MM.1S (cell line): ENCODE data around the gene LIAS.

Experiments used
- DNase-seq: peaks from one replicate; pipeline ENCODE4 v3.0.0-alpha.2; 2015
- H2AFZ ChIP-seq: fragments of 300-600 bp; sonication (generic); 2 replicates; pipeline ENCODE4 v1.6.0; 2016; ENCODE audit warnings: antibody characterized with exemption, low read length
- H3F3A ChIP-seq: fragments of 300-600 bp; sonication (generic); 2 replicates; pipeline ENCODE4 v1.6.1; 2016; ENCODE audit warnings: mild to moderate bottlenecking, antibody characterized with exemption, low read length, moderate library complexity, mixed read lengths; ENCODE audit not compliant: insufficient read depth
- H3K27ac ChIP-seq: fragments of 300-600 bp; sonication (generic); 2 replicates; pipeline ENCODE4 v1.5.1; 2016; ENCODE audit warnings: mild to moderate bottlenecking, low read length
- H3K27me3 ChIP-seq: fragments of 300-600 bp; sonication (generic); replicated peaks from 2 replicates; pipeline ENCODE4 v1.6.0; 2016; ENCODE audit warnings: low read length; ENCODE audit not compliant: insufficient read depth
- H3K36me3 ChIP-seq: fragments of 300-600 bp; sonication (generic); replicated peaks from 2 replicates; pipeline ENCODE4 v1.6.1; 2016; ENCODE audit warnings: mild to moderate bottlenecking, low read length, mixed read lengths; ENCODE audit not compliant: insufficient read depth
- H3K4me1 ChIP-seq: fragments of 300-600 bp; sonication (generic); 2 replicates; pipeline ENCODE4 v1.6.1; 2016; ENCODE audit warnings: low read length, mixed read lengths
- H3K4me2 ChIP-seq: fragments of 300-600 bp; sonication (generic); 2 replicates; pipeline ENCODE4 v1.6.0; 2016; ENCODE audit warnings: low read depth, low read length
- H3K4me3 ChIP-seq: fragments of 300-600 bp; sonication (generic); 2 replicates; pipeline ENCODE4 v1.5.1; 2016; ENCODE audit warnings: low read length, mixed read lengths
- H3K79me2 ChIP-seq: fragments of 300-600 bp; sonication (generic); 2 replicates; pipeline ENCODE4 v1.6.1; 2016; ENCODE audit warnings: mixed run types, low read length, mixed read lengths
- H3K9ac ChIP-seq: fragments of 300-600 bp; sonication (generic); 2 replicates; pipeline ENCODE4 v1.6.1; 2016; ENCODE audit warnings: low read length, mixed read lengths
- H3K9me2 ChIP-seq: fragments of 300-600 bp; sonication (generic); replicated peaks from 2 replicates; pipeline ENCODE4 v1.6.1; 2016; ENCODE audit warnings: mild to moderate bottlenecking, low read length, mixed read lengths; ENCODE audit not compliant: insufficient read depth
- H3K9me3 ChIP-seq: fragments of 300-600 bp; sonication (generic); replicated peaks from 2 replicates; pipeline ENCODE4 v1.6.1; 2016; ENCODE audit warnings: mild to moderate bottlenecking, low read length, mixed read lengths; ENCODE audit not compliant: insufficient read depth
- H4K20me1 ChIP-seq: fragments of 300-600 bp; sonication (generic); 2 replicates; pipeline ENCODE4 v1.6.1; 2016; ENCODE audit warnings: mild to moderate bottlenecking, low read length, moderate library complexity, mixed read lengths; ENCODE audit not compliant: insufficient read depth
- EZH2 ChIP-seq: fragments of 300-600 bp; sonication (generic); optimal IDR thresholded peaks from 2 replicates; pipeline ENCODE3; 2017; ENCODE audit warnings: low read depth, mild to moderate bottlenecking, antibody characterized with exemption, low read length, mixed read lengths
- EZH2phosphoT487 ChIP-seq: fragments of 300-600 bp; sonication (generic); IDR thresholded peaks from 2 replicates; pipeline ENCODE4 v1.6.1; 2018; ENCODE audit warnings: antibody characterized with exemption, low read length
- TF ChIP-seq, protein P1 (sequence below): fragments of 300-600 bp; sonication (generic); IDR thresholded peaks from 2 replicates; pipeline ENCODE4 v1.5.1; 2016; ENCODE audit warnings: antibody characterized with exemption, low read length, mixed read lengths

Gene LIAS

DNA sequence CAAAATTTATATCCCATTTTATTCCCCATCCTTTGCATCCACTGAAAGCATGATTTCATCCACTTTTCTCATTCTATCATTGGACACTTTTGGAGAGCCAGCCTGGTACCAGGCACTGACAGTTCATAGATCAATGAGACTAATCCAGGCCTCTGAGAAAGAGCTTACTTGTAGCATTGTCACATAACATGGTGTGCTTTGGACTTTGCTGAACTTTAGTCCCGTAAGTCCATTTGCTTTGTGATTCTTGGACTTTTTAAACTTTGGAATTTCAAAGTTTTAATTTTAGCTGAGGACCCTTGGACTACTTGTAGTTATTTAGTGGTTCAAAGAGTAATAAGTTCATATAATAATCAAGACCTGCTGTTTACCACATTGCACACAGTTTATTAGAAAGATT lies 11.5 kb downstream of the LIAS start:
- H3F3A ChIP-seq: peaks cover 5% of the 10 kb centered on the region; the same call in 1 of the 2 replicates
- no peak overlapping the region for H2AFZ ChIP-seq
- no peak for DNase-seq
- no peak overlapping the region for H3K4me2 ChIP-seq
- no peaks in the 10 kb centered on the region for H3K27me3 ChIP-seq
- H3K36me3 ChIP-seq: peaks cover 3% of the 10 kb centered on the region; the same call in 1 of the 2 replicates
- H3K9me2 ChIP-seq: no peaks in the 10 kb centered on the region
- no peak overlapping the region for H3K4me3 ChIP-seq
- H3K9ac ChIP-seq: no peak overlapping the region
- no peaks in the 10 kb centered on the region for H3K79me2 ChIP-seq
- H4K20me1 ChIP-seq: no peaks in the 10 kb centered on the region
- TF ChIP-seq, protein P1, sequence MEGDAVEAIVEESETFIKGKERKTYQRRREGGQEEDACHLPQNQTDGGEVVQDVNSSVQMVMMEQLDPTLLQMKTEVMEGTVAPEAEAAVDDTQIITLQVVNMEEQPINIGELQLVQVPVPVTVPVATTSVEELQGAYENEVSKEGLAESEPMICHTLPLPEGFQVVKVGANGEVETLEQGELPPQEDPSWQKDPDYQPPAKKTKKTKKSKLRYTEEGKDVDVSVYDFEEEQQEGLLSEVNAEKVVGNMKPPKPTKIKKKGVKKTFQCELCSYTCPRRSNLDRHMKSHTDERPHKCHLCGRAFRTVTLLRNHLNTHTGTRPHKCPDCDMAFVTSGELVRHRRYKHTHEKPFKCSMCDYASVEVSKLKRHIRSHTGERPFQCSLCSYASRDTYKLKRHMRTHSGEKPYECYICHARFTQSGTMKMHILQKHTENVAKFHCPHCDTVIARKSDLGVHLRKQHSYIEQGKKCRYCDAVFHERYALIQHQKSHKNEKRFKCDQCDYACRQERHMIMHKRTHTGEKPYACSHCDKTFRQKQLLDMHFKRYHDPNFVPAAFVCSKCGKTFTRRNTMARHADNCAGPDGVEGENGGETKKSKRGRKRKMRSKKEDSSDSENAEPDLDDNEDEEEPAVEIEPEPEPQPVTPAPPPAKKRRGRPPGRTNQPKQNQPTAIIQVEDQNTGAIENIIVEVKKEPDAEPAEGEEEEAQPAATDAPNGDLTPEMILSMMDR: no peak
- TF ChIP-seq EZH2 (no peak), EZH2phosphoT487 (no peak)
- H3K9me3 ChIP-seq: no peaks in the 10 kb centered on the region
- H3K27ac ChIP-seq: no peak overlapping the region
- peaks cover 4% of the 10 kb centered on the region; the same call in 1 of the 2 replicates for H3K4me1 ChIP-seq

DNA sequence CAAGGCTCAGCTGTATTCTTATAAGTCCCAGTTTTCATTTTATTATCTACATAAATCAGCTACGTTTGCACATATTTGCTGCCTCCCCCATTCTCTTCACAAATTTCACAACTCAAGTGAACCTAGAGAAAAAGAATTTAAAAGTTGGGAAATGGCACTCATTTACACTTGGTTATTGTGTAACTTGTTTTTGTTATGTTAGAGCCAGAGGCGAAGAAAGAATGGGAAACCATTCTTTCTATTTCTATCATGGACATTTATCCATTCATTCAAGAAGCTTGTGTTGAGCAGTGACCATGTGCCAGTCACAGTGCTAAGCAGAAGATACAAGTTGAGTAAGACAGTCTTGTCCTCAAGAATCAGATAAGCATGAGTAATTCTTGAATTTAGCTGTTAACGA lies 13.5 kb downstream of the LIAS start:
- Histone ChIP-seq H3K79me2 (no peaks in the 10 kb centered on the region), H3K9me2 (no peaks in the 10 kb centered on the region), H3K27me3 (no peaks in the 10 kb centered on the region), H3K9me3 (no peaks in the 10 kb centered on the region), H4K20me1 (no peaks in the 10 kb centered on the region), H3K4me2 (no peak overlapping the region), H3K9ac (no peak overlapping the region), H3K36me3 (no peaks in the 10 kb centered on the region; the same call in 1 of the 2 replicates), H3K4me3 (no peak overlapping the region), H3K27ac (no peak overlapping the region), H3K4me1 (peaks cover 4% of the 10 kb centered on the region; the same call in 1 of the 2 replicates), H2AFZ (no peak overlapping the region), H3F3A (peaks cover 5% of the 10 kb centered on the region; the same call in 1 of the 2 replicates)
- no peak for DNase-seq
- TF ChIP-seq EZH2: no peak
- no peak for TF ChIP-seq EZH2phosphoT487
- TF ChIP-seq, protein P1: no peak

DNA sequence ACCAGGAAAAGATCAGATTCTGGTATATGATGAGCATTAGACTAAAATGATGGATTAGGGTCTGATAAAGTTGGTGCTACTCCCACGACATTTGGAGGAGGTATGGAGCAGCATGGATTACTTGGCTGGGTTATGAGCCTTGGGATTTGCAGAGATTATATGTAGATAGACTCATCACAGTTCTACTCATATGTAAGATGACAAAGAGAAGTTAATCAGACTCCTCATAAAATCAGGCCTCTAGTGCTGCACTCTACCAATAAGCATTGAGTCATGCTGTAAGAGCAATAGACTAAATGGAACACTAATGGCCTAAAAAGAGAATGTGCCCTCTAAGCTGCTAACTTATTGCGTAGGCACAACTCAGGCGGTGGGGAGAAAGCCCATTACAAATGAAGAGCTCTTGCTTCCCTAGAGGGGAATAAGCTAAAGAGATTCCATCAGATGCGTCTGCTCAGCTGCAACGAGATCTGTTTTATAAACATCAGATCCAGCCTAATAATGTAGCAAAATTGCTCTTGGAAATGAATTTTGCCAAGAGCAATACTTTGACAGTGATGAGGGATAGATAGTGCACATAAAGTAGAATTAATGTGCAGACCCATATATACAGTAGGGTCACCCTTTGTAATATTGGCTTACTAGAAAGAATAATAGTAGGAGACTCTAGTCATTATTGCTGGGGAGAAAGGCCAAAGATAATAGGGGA lies 17.5 kb downstream of the LIAS start:
- DNase-seq: no peak
- H3K27me3 ChIP-seq: no peaks in the 10 kb centered on the region
- H2AFZ ChIP-seq: no peak overlapping the region
- no peaks in the 10 kb centered on the region for H4K20me1 ChIP-seq
- no peak overlapping the region for H3K4me3 ChIP-seq
- H3K27ac ChIP-seq: no peak overlapping the region
- H3K36me3 ChIP-seq: no peaks in the 10 kb centered on the region; the same call in 1 of the 2 replicates
- no peak overlapping the region for H3K9ac ChIP-seq
- no peaks in the 10 kb centered on the region for H3K9me2 ChIP-seq
- H3K4me1 ChIP-seq: no peaks in the 10 kb centered on the region
- H3F3A ChIP-seq: no peaks in the 10 kb centered on the region
- H3K9me3 ChIP-seq: no peaks in the 10 kb centered on the region
- H3K79me2 ChIP-seq: no peaks in the 10 kb centered on the region
- H3K4me2 ChIP-seq: no peak overlapping the region
- no peak for TF ChIP-seq EZH2
- TF ChIP-seq EZH2phosphoT487: no peak
- TF ChIP-seq, protein P1: no peak
